Stomach (tissue), 9 donors: ENCODE data around the gene SLC15A2. TPM values are rescaled to one million over a fixed set of nuclear protein-coding genes. Genes with fewer than 3 reads are reported as not detected.

Source experiments
- DNase-seq, 2 donors: peaks; one replicate each; pipeline versions ENCODE4 v3.0.0 to v3.0.0-alpha.2; 2013 to 2019
- H3K27ac ChIP-seq, 5 donors: fragments of 200-600 bp in 4 of 5; sonication (generic) in 4 of 5; one replicate each; pipeline ENCODE4 v1.5.1; 2013 to 2019; ENCODE audit warnings: mild to moderate bottlenecking in 1 of 5, moderate library complexity in 1 of 5
- H3K27me3 ChIP-seq, 3 donors: fragments of 200-600 bp; sonication (generic); one replicate each; pipeline ENCODE4 v1.5.1; 2017 to 2019; ENCODE audit warnings: mixed run types in 1 of 3
- H3K36me3 ChIP-seq, 4 donors: fragments of 200-600 bp; sonication (generic); 1 replicate in 3 of 4; 2 replicates in 1 of 4; pipeline ENCODE4 v1.5.1; 2016 to 2019
- H3K4me1 ChIP-seq, 4 donors: fragments of 200-600 bp; sonication (generic); one replicate each; pipeline ENCODE4 v1.5.1; 2016 to 2019
- H3K4me3 ChIP-seq, 4 donors: fragments of 200-600 bp; sonication (generic) in 3 of 4; one replicate each; pipeline ENCODE4 v1.5.1; 2016 to 2019; ENCODE audit warnings: mild to moderate bottlenecking in 1 of 4
- H3K9me3 ChIP-seq, 4 donors: fragments of 200-600 bp; sonication (generic); one replicate each; pipeline ENCODE4 v1.5.1; 2016 to 2019
- CTCF ChIP-seq, 7 experiments: fragments of 450-650 bp in 4 of 7; fragments of 200-600 bp in 3 of 7; sonication (generic) in 3 of 7; IDR thresholded peaks; one replicate each; pipeline ENCODE4 v1.5.1; 2016 to 2019; ENCODE audit warnings: antibody characterized with exemption in 7 of 7, control low read depth in 2 of 7, mild to moderate bottlenecking in 1 of 7
- EP300 ChIP-seq: sonication (generic); formaldehyde crosslinking; IDR thresholded peaks from one replicate; pipeline ENCODE4 v1.6.1; 2017; ENCODE audit warnings: antibody characterized with exemption
- POLR2A ChIP-seq, 4 donors: fragments of 450-650 bp; IDR thresholded peaks; one replicate each; pipeline ENCODE4 v1.6.1; 2016; ENCODE audit warnings: antibody characterized with exemption in 4 of 4, control low read depth in 2 of 4, mild to moderate bottlenecking in 1 of 4, moderate library complexity in 1 of 4
- POLR2AphosphoS5 ChIP-seq, 3 donors: sonication (generic); formaldehyde crosslinking; IDR thresholded peaks; one replicate each; pipeline ENCODE4 v1.6.1; 2016; ENCODE audit warnings: antibody characterized with exemption in 3 of 3
- WGBS, 5 donors: extraction: QIAGEN DNeasy Blood & Tissue Kit in 3 of 5; methylation state at CpG; one replicate each; pipeline versions ENCODE4 v1.1.5 to v1.1.7; 2013 to 2018; 5-methylcytosine and 5-hydroxymethylcytosine counted together
- intact Hi-C: fragments of 100-400 bp; cut with DNase I; formaldehyde crosslinking; loops from one replicate; pipeline ENCODE4 v1.15.1; 2023; ENCODE audit warnings: low total_unique reads
- polyA plus RNA-seq, 3 donors: library from polyadenylated mRNA; stranded (reverse); fragments of 200-250 nt; gene quantifications; one replicate each; pipeline ENCODE4 v1.2.3, GENCODE V29; 2013
- total RNA-seq, 5 donors: library from RNA; depleted of rRNA; stranded (reverse); fragments of >200 nt; gene quantifications; one replicate each; pipeline versions ENCODE4 v1.1.0 to v1.2.3, GENCODE V29; 2014 to 2016
- donor health status: healthy with polysubstance abuse.
- donor health status: Bipolar disorder and iron deficiency.
- donor health status: healthy.

Gene SLC15A2
- total and polyA plus RNA-seq, 8 donors: 0.44 to 16.5 (median 5.6) TPM; not detected in 2

GRCh38 chr3:121989943-121990342, 95.7 kb downstream of the SLC15A2 start:
- no peaks in the 10 kb centered on the region for H3K9me3 ChIP-seq
- peaks cover 0 to under 1% (median 0%) of the 10 kb centered on the region in 4 donors for H3K4me1 ChIP-seq
- no peaks in the 10 kb centered on the region for H3K27me3 ChIP-seq
- H3K27ac ChIP-seq: no peak overlapping the region
- H3K36me3 ChIP-seq: no peaks in the 10 kb centered on the region
- intact Hi-C loops: no loop called here
- peak in 1 of 2 donors; percentile 47 for DNase-seq
- no peak for TF ChIP-seq POLR2A (IDR thresholded peaks at IDR 0.05)
- no peak for TF ChIP-seq EP300
- TF ChIP-seq CTCF (IDR thresholded peaks at IDR 0.05): no peak
- no peak for TF ChIP-seq POLR2AphosphoS5 (IDR thresholded peaks at IDR 0.05)
- H3K4me3 ChIP-seq: no peak overlapping the region

DNA sequence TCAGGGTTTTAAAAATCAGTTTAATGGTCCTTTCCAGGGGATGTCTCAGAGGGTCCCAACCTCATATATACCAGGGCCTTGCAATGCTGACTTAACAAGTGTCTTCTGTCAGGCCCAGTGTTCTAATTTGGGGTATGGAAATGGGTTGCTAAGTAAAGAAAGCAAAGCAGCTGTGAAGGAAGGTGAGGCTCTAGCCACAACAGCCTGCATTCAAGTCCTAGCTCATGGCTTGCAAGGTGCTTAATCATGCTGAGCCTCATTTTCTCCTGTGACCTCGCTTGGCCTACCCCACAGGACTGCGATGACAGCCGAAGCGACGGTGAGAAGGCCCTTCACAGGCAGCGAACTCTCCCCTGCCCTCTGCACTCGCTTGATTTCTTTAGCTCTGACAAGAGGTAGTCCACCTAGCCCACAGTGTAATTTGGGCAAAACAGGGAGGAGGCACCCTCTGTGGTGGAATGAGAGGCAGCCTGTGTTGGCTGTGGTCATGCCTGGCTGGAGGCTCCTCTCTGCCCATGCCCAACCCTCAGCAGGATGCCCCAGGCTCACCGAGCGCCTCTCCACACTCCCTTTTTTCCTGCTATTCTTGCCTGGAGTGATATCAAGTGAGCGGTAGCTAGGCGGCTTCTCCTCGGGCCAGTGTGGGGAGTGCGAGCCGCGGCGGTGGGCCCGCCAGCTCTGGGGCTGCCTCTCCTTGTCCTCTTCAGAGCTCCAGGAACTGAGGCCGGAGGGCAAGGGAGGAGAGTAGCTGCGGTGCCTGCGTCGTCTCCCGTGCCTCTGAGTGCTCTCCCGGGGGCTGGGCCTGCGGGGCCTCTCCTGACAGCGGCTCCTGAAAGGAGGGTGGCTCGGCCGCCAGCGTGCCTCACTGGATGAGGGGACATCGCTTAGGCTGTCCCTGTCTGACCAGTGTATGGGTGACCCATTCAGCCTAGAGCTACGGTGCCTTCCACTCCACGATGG, 98.7 kb downstream of the SLC15A2 start:
- Histone ChIP-seq H3K27ac (peak overlapping the region in 1 of 5 donors; percentile 10), H3K27me3 (peaks cover 0 to 15% (median 0%) of the 10 kb centered on the region in 3 donors), H3K4me3 (no peak overlapping the region), H3K36me3 (no peaks in the 10 kb centered on the region), H3K4me1 (peaks cover 0 to 7% (median 6%) of the 10 kb centered on the region in 4 donors), H3K9me3 (no peaks in the 10 kb centered on the region)
- no peak for DNase-seq
- 92 to 95% (median 94%) methylated on average over 23 to 31 of the region's 31 CpGs for WGBS, 5 donors
- no peak for TF ChIP-seq CTCF (IDR thresholded peaks at IDR 0.05)
- no peak for TF ChIP-seq POLR2A (IDR thresholded peaks at IDR 0.05)
- TF ChIP-seq POLR2AphosphoS5 (IDR thresholded peaks at IDR 0.05): no peak
- TF ChIP-seq EP300: no peak
- intact Hi-C loops: no loop called here

Other genes with a start within 250 kb of the SLC15A2 start
- 100 to 1,000 TPM in 1 of 5 donors, 10 to 100 TPM in 4; 21.8 to 115 (median 44.0) TPM for gene HCLS1, start 233.5 kb upstream of the SLC15A2 start, total RNA-seq
- 10 to 100 TPM; 13.9 to 24.6 (median 22.3) TPM for gene HCLS1, start 233.5 kb upstream of the SLC15A2 start, polyA plus RNA-seq
- 10 to 100 TPM; 53.9 to 81.1 (median 62.3) TPM for gene GOLGB1, start 144.7 kb upstream of the SLC15A2 start, total RNA-seq
- 10 to 100 TPM in 2 of 3 donors, 1 to 10 TPM in 1; 6.7 to 16.0 (median 10.8) TPM for gene GOLGB1, start 144.7 kb upstream of the SLC15A2 start, polyA plus RNA-seq
- gene IQCB1, start 59.3 kb upstream of the SLC15A2 start, total RNA-seq: 10 to 100 TPM in 2 of 5 donors, 1 to 10 TPM in 3; 1.8 to 40.6 (median 8.4) TPM
- gene IQCB1, start 59.3 kb upstream of the SLC15A2 start, polyA plus RNA-seq: 10 to 100 TPM in 1 of 3 donors, 1 to 10 TPM in 2; 6.2 to 12.2 (median 9.2) TPM
- 10 to 100 TPM in 1 of 5 donors, 1 to 10 TPM in 2, not detected in 2; 1.2 to 10.5 (median 2.2) TPM for gene EAF2, start 59.2 kb upstream of the SLC15A2 start, total RNA-seq
- gene EAF2, start 59.2 kb upstream of the SLC15A2 start, polyA plus RNA-seq: 10 to 100 TPM in 1 of 3 donors, 1 to 10 TPM in 2; 5.3 to 11.9 (median 6.4) TPM
- gene ILDR1, start 127.8 kb downstream of the SLC15A2 start, total RNA-seq: 10 to 100 TPM in 1 of 5 donors, under 1 TPM in 2, not detected in 2; under 0.01 to 21.4 (median 0.18) TPM
- 1 to 10 TPM in 1 of 3 donors, not detected in 2; 1.3 TPM for gene ILDR1, start 127.8 kb downstream of the SLC15A2 start, polyA plus RNA-seq
- 10 to 100 TPM in 1 of 5 donors, 1 to 10 TPM in 1, under 1 TPM in 2, not detected in 1; 0.29 to 16.9 (median 3.7) TPM for gene CD86, start 161.0 kb downstream of the SLC15A2 start, total RNA-seq
- gene CD86, start 161.0 kb downstream of the SLC15A2 start, polyA plus RNA-seq: 1 to 10 TPM; 1.2 to 3.4 (median 3.1) TPM